ENCODE data around the gene CR1. TPM values are rescaled to one million over a fixed set of nuclear protein-coding genes. Genes with fewer than 3 reads are reported as not detected.
"Not testable (repeated sequence)": the region's sequence is repeated elsewhere in the genome, so short reads cannot be mapped to it uniquely, and the experiment has no call there.

Gene CR1
- total RNA-seq, 4 donors from 2014 or later = 6.7 to 27.6 (median 8.8) TPM

GRCh38 chr1:207516729-207517128 is 20.8 kb downstream of the CR1 start:
- DNase-seq (ENCODE audit: low spot score in 2 of 2) = no peak
- no peak overlapping the region for H3K4me3 ChIP-seq
- no peaks in the 10 kb centered on the region for H3K4me1 ChIP-seq
- no peak overlapping the region for H3K27ac ChIP-seq
- no peaks in the 10 kb centered on the region for H3K27me3 ChIP-seq
- no peaks in the 10 kb centered on the region for H3K9me3 ChIP-seq
- H3K36me3 ChIP-seq = no peaks in the 10 kb centered on the region
- TF ChIP-seq CTCF (IDR thresholded peaks at IDR 0.05) = no peak

GRCh38 chr1:207518608-207519236 is 22.8 kb downstream of the CR1 start:
- no peak overlapping the region for H3K4me3 ChIP-seq
- no peaks in the 10 kb centered on the region for H3K27me3 ChIP-seq
- TF ChIP-seq EP300 (IDR thresholded peaks at IDR 0.05) (no peak), POLR2A (IDR thresholded peaks at IDR 0.05) (no peak), CTCF (IDR thresholded peaks at IDR 0.05) (no peak)
- no peak overlapping the region for H3K27ac ChIP-seq
- H3K36me3 ChIP-seq = no peaks in the 10 kb centered on the region
- no peak for DNase-seq (ENCODE audit: low spot score in 2 of 2)
- no peaks in the 10 kb centered on the region for H3K4me1 ChIP-seq
- no peaks in the 10 kb centered on the region for H3K9me3 ChIP-seq
- 73 to 82% methylated on average over 4 of the region's 4 CpGs for WGBS, 2 donors

- no peak for TF ChIP-seq POLR2A (IDR thresholded peaks at IDR 0.05)
- TF ChIP-seq EP300 (IDR thresholded peaks at IDR 0.05) = no peak
- TF ChIP-seq CTCF (IDR thresholded peaks at IDR 0.05) = no peak
- Histone ChIP-seq H3K4me3 (no peak overlapping the region), H3K9me3 (no peaks in the 10 kb centered on the region), H3K36me3 (no peaks in the 10 kb centered on the region), H3K27ac (no peak overlapping the region), H3K27me3 (no peaks in the 10 kb centered on the region), H3K4me1 (no peaks in the 10 kb centered on the region)
- DNase-seq (ENCODE audit: low spot score in 2 of 2) = no peak
- 73 to 76% methylated on average over 23 of the region's 23 CpGs for WGBS, 2 donors
Measured at GRCh38 chr1:207519505-207520399, 23.8 kb downstream of the CR1 start.

- not testable (repeated sequence) for H3K9me3 ChIP-seq; H3K36me3 ChIP-seq; H3K27me3 ChIP-seq; H3K27ac ChIP-seq; H3K4me3 ChIP-seq; H3K4me1 ChIP-seq; DNase-seq (ENCODE audit: low spot score in 2 of 2)
- 79% methylated on average over 10 of the region's 10 CpGs for WGBS, 2 donors
Measured at GRCh38 chr1:207520400-207521345, 24.7 kb downstream of the CR1 start.

DNA sequence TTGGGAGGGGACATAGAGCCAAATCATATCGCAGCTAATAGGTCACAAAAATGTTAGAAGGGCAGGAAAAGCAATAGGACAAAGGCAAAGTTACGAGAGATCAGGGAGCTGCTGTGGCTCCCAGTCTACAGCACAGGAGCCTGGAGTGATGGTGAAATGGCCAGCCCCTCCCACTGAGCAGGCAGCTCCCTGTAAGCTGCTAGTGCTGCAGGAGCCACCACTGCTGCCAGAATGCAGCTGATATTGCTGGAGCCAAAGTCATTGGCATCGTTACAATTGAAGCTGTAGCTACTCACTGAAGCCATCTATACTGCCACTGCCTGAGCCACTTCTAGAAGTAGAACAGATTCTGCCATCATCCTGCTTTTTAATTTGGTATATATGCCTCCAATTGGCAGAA is 29.3 kb downstream of the CR1 start:
- DNase-seq (ENCODE audit: low spot score in 2 of 2) = not testable (repeated sequence)

DNA sequence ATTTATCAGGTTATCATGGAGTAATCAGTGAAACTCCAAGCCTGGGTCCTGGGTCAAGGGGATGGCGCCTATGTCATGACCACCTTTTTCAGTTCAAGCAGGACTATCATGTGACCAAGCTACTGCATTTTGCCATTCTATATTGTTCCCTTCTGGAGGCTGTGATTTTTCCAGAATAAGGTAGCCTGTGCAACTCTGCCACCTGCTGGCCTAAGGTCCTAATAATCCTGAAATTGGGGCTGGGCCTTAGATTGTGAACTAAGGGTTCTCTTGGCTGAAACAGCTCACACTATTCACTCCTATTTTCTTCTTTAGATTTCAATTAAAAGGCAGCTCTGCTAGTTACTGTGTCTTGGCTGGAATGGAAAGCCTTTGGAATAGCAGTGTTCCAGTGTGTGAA is 32.4 kb downstream of the CR1 start:
- WGBS, 2 donors = no CpG with 5 or more reads among the region's 1 CpG
- H3K4me3 ChIP-seq; H3K9me3 ChIP-seq; H3K27ac ChIP-seq; H3K36me3 ChIP-seq; H3K4me1 ChIP-seq; H3K27me3 ChIP-seq; DNase-seq (ENCODE audit: low spot score in 2 of 2): not testable (repeated sequence)

More for the DNA sequence above, 29.3 kb downstream of the CR1 start:
- H3K9me3 ChIP-seq, H3K27ac ChIP-seq, H3K4me1 ChIP-seq, H3K27me3 ChIP-seq, H3K36me3 ChIP-seq, H3K4me3 ChIP-seq: not testable (repeated sequence)
- WGBS, 2 donors = 60 to 69% methylated on average over 1 to 3 of the region's 3 CpGs

- DNase-seq (ENCODE audit: low spot score in 2 of 2); H3K36me3 ChIP-seq; H3K4me3 ChIP-seq; H3K27me3 ChIP-seq; H3K4me1 ChIP-seq; H3K9me3 ChIP-seq; H3K27ac ChIP-seq: not testable (repeated sequence)
- WGBS, 2 donors = no CpG with 5 or more reads among the region's 5 CpGs
Measured at GRCh38 chr1:207536263-207536662, 40.3 kb downstream of the CR1 start.

DNA sequence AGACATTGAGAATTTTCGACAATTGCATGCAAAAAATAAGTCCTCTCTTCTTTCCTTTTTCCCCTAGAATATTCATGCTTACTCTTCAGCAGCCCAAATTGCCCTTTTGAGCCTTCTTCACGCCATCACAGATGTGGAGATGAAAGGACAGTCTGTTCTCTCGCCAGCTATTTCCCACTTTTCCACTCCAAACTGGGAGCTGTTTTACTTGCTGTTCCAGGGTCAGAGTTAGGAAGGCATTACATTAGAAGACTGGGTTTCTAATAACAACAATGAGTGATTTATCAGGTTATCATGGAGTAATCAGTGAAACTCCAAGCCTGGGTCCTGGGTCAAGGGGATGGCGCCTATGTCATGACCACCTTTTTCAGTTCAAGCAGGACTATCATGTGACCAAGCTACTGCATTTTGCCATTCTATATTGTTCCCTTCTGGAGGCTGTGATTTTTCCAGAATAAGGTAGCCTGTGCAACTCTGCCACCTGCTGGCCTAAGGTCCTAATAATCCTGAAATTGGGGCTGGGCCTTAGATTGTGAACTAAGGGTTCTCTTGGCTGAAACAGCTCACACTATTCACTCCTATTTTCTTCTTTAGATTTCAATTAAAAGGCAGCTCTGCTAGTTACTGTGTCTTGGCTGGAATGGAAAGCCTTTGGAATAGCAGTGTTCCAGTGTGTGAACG is 50.9 kb downstream of the CR1 start:
- not testable (repeated sequence) for H3K27ac ChIP-seq; H3K36me3 ChIP-seq; DNase-seq (ENCODE audit: low spot score in 2 of 2); H3K4me1 ChIP-seq; H3K4me3 ChIP-seq; H3K9me3 ChIP-seq; H3K27me3 ChIP-seq
- no CpG with 5 or more reads among the region's 5 CpGs for WGBS, 2 donors

GRCh38 chr1:207554823-207555222 is 58.9 kb downstream of the CR1 start:
- H3K4me3 ChIP-seq; H3K36me3 ChIP-seq; H3K4me1 ChIP-seq; H3K27ac ChIP-seq; DNase-seq (ENCODE audit: low spot score in 2 of 2); H3K27me3 ChIP-seq; H3K9me3 ChIP-seq: not testable (repeated sequence)
- no CpG with 5 or more reads among the region's 5 CpGs for WGBS, 2 donors
